ENCODE results near the gene ANKRD6. TPM values are rescaled to one million over a fixed set of nuclear protein-coding genes. Genes with fewer than 3 reads are reported as not detected.

Gene ANKRD6
- total RNA-seq, 1 donor: 1.3 TPM

GRCh38 chr6:89510393-89510792 is 77.4 kb downstream of the ANKRD6 start:
- H3K4me3 ChIP-seq (ENCODE audit: low read depth, low read length): no peak overlapping the region
- no peak for TF ChIP-seq CTCF (IDR thresholded peaks at IDR 0.05; ENCODE audit: insufficient read depth, low read depth, low read length)
- no peak for DNase-seq (ENCODE audit: low read depth)

- TF ChIP-seq CTCF (IDR thresholded peaks at IDR 0.05; ENCODE audit: insufficient read depth, low read depth, low read length): no peak
- no peak overlapping the region for H3K4me3 ChIP-seq (ENCODE audit: low read depth, low read length)
- DNase-seq (ENCODE audit: low read depth): no peak
Measured at GRCh38 chr6:89518352-89519055, 85.6 kb downstream of the ANKRD6 start.

GRCh38 chr6:89520736-89521135 is 87.8 kb downstream of the ANKRD6 start:
- H3K4me3 ChIP-seq (ENCODE audit: low read depth, low read length): no peak overlapping the region
- DNase-seq (ENCODE audit: low read depth): no peak
- TF ChIP-seq CTCF (IDR thresholded peaks at IDR 0.05; ENCODE audit: insufficient read depth, low read depth, low read length): no peak

- H3K4me3 ChIP-seq (ENCODE audit: low read depth, low read length): no peak overlapping the region
- no peak for DNase-seq (ENCODE audit: low read depth)
- TF ChIP-seq CTCF (IDR thresholded peaks at IDR 0.05; ENCODE audit: insufficient read depth, low read depth, low read length): no peak
Measured at GRCh38 chr6:89522778-89523177, 89.8 kb downstream of the ANKRD6 start.

- no peak for DNase-seq (ENCODE audit: low read depth)
- TF ChIP-seq CTCF (IDR thresholded peaks at IDR 0.05; ENCODE audit: insufficient read depth, low read depth, low read length): no peak
- H3K4me3 ChIP-seq (ENCODE audit: low read depth, low read length): no peak overlapping the region
Measured at GRCh38 chr6:89525786-89526562, 93.0 kb downstream of the ANKRD6 start.

- no peak for DNase-seq (ENCODE audit: low read depth)
- no peak for TF ChIP-seq CTCF (IDR thresholded peaks at IDR 0.05; ENCODE audit: insufficient read depth, low read depth, low read length)
- no peak overlapping the region for H3K4me3 ChIP-seq (ENCODE audit: low read depth, low read length)
Measured at GRCh38 chr6:89526563-89526869, 93.6 kb downstream of the ANKRD6 start.

Measured in fibroblast of villous mesenchyme (primary cell).